Measurements from ENCODE around the gene RNF128.

DNA sequence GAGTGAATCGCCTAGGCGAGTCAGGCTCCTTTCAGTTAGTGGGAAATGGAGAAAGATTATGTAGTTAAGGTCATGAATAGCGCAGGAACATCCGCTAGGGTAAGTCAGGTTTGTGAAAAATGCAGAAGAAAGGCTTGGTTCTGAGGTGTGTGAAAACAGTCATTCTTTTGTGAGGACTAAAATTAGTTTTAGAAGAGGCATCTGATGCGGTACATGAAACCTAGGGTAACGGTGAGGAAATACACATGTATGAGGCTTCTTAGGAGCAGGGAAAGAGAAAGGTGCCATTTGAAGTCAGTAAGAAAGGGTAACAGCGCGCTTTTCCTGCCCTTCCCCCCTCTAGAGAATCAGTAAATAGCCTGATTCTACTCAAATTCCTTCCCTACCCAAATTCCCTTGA is 570 bp upstream of the RNF128 start:
- no peak for TF ChIP-seq EZH2phosphoT487 (IDR thresholded peaks at IDR 0.05; ENCODE audit: borderline replicate concordance)
- TF ChIP-seq, protein P1, sequence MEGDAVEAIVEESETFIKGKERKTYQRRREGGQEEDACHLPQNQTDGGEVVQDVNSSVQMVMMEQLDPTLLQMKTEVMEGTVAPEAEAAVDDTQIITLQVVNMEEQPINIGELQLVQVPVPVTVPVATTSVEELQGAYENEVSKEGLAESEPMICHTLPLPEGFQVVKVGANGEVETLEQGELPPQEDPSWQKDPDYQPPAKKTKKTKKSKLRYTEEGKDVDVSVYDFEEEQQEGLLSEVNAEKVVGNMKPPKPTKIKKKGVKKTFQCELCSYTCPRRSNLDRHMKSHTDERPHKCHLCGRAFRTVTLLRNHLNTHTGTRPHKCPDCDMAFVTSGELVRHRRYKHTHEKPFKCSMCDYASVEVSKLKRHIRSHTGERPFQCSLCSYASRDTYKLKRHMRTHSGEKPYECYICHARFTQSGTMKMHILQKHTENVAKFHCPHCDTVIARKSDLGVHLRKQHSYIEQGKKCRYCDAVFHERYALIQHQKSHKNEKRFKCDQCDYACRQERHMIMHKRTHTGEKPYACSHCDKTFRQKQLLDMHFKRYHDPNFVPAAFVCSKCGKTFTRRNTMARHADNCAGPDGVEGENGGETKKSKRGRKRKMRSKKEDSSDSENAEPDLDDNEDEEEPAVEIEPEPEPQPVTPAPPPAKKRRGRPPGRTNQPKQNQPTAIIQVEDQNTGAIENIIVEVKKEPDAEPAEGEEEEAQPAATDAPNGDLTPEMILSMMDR (conservative IDR thresholded peaks at IDR 0.05; ENCODE audit: low read length) = no peak

Data from Loucy (cell line).